Gastrocnemius medialis (tissue), 4 donors: ENCODE results near the gene SF3A1. TPM values are rescaled to one million over a fixed set of nuclear protein-coding genes. Genes with fewer than 3 reads are reported as not detected.

Source experiments
- ATAC-seq, 2 donors: fragments of 150-250 bp; one replicate each; pipeline ENCODE4 v1.9.1; 2016
- DNase-seq, 2 donors: peaks; one replicate each; pipeline ENCODE4 v3.0.0-alpha.2; 2019
- H3K27ac ChIP-seq, 4 donors: fragments of 200-600 bp; sonication (generic); 1 replicate in 1 of 4; 2 replicates in 3 of 4; pipeline ENCODE4 v1.5.1; 2016 to 2018; ENCODE audit warnings: mild to moderate bottlenecking in 2 of 4, moderate library complexity in 1 of 4
- H3K27me3 ChIP-seq, 3 donors: fragments of 200-600 bp; sonication (generic) in 2 of 3; 1 replicate in 1 of 3; 2 replicates in 2 of 3; pipeline versions ENCODE4 v1.5.1 to v1.6.0; 2016 to 2019; ENCODE audit warnings: mild to moderate bottlenecking in 1 of 3, moderate library complexity in 1 of 3
- H3K36me3 ChIP-seq, 2 donors: fragments of 200-600 bp; sonication (generic) in 1 of 2; one replicate each; pipeline ENCODE4 v1.5.1; 2017 to 2018
- H3K4me1 ChIP-seq, 2 donors: fragments of 200-600 bp; sonication (generic) in 1 of 2; one replicate each; pipeline ENCODE4 v1.5.1; 2016 to 2017; ENCODE audit warnings: mild to moderate bottlenecking in 2 of 2
- H3K4me3 ChIP-seq, 4 donors: fragments of 200-600 bp; sonication (generic) in 3 of 4; 1 replicate in 1 of 4; 2 replicates in 3 of 4; pipeline ENCODE4 v1.5.1; 2016 to 2019; ENCODE audit warnings: mild to moderate bottlenecking in 2 of 4
- H3K9me3 ChIP-seq, 3 donors: fragments of 200-600 bp; sonication (generic) in 2 of 3; 1 replicate in 1 of 3; 2 replicates in 2 of 3; pipeline ENCODE4 v1.5.1; 2016 to 2019
- POLR2A ChIP-seq, 2 donors: fragments of 450-650 bp; IDR thresholded peaks; one replicate each; pipeline ENCODE4 v1.6.1; 2017; ENCODE audit warnings: antibody characterized with exemption in 2 of 2, mild to moderate bottlenecking in 2 of 2, moderate library complexity in 2 of 2
- in situ Hi-C, 4 donors: fragments of 200-750 bp; cut with MboI; loops; one replicate each; pipeline versions ENCODE4 v1.15.0 to v1.8.0; 2017; ENCODE audit warnings: low sequenced_read_pairs in 4 of 4
- intact Hi-C: fragments of 100-400 bp; cut with DNase I; formaldehyde crosslinking; loops from one replicate; pipeline ENCODE4 v1.15.1; 2023; ENCODE audit warnings: low total_unique reads
- total RNA-seq, 4 donors: library from RNA; depleted of rRNA; stranded (reverse); fragments of >200 nt; gene quantifications; one replicate each; pipeline versions ENCODE4 v1.1.0 to v1.2.3, GENCODE V29; 2016
- TF ChIP-seq, protein P1 (sequence below), 5 experiments: fragments of 450-650 bp in 3 of 5; fragments of 200-600 bp in 2 of 5; sonication (generic) in 2 of 5; IDR thresholded peaks in 4 of 5; conservative IDR thresholded peaks in 1 of 5; 1 replicate in 4 of 5; 2 replicates in 1 of 5; pipeline ENCODE4 v1.5.1; 2016 to 2019; ENCODE audit warnings: antibody characterized with exemption in 5 of 5, mild to moderate bottlenecking in 3 of 5, moderate library complexity in 3 of 5

Gene SF3A1
- total RNA-seq, 4 donors from 2014 or later, result 36.0 to 145 (median 94.5) TPM

GRCh38 chr22:30365891-30366290, 9.2 kb upstream of the SF3A1 start:
- intact Hi-C loops (no loop called here), in situ Hi-C loops (loop anchor here in 1 of 4 donors (10.0 kb wide), 1 partner anchor 71 kb away; no protein-coding TSS in a partner anchor)
- ATAC-seq (no peak), DNase-seq (no peak)
- Histone ChIP-seq H3K27me3 (no peaks in the 10 kb centered on the region), H3K36me3 (no peaks in the 10 kb centered on the region), H3K9me3 (no peaks in the 10 kb centered on the region), H3K4me1 (no peaks in the 10 kb centered on the region), H3K4me3 (no peak overlapping the region), H3K27ac (no peak overlapping the region)
- no peak for TF ChIP-seq POLR2A (IDR thresholded peaks at IDR 0.05)
- TF ChIP-seq, protein P1, sequence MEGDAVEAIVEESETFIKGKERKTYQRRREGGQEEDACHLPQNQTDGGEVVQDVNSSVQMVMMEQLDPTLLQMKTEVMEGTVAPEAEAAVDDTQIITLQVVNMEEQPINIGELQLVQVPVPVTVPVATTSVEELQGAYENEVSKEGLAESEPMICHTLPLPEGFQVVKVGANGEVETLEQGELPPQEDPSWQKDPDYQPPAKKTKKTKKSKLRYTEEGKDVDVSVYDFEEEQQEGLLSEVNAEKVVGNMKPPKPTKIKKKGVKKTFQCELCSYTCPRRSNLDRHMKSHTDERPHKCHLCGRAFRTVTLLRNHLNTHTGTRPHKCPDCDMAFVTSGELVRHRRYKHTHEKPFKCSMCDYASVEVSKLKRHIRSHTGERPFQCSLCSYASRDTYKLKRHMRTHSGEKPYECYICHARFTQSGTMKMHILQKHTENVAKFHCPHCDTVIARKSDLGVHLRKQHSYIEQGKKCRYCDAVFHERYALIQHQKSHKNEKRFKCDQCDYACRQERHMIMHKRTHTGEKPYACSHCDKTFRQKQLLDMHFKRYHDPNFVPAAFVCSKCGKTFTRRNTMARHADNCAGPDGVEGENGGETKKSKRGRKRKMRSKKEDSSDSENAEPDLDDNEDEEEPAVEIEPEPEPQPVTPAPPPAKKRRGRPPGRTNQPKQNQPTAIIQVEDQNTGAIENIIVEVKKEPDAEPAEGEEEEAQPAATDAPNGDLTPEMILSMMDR (IDR thresholded peaks at IDR 0.05 in 4 of 5, conservative IDR thresholded peaks at IDR 0.05 in 1 of 5), result no peak

GRCh38 chr22:30362651-30363281, 6.1 kb upstream of the SF3A1 start:
- in situ Hi-C loops (loop anchor here in 1 of 4 donors (10.0 kb wide), 1 partner anchor 68 kb away; no protein-coding TSS in a partner anchor), intact Hi-C loops (no loop called here)
- Histone ChIP-seq H3K27me3 (no peaks in the 10 kb centered on the region), H3K4me3 (no peak overlapping the region), H3K9me3 (no peaks in the 10 kb centered on the region), H3K27ac (no peak overlapping the region), H3K4me1 (peaks cover 0 to under 1% of the 10 kb centered on the region in 2 donors), H3K36me3 (no peaks in the 10 kb centered on the region)
- no peak for ATAC-seq
- no peak for DNase-seq
- TF ChIP-seq, protein P1 (IDR thresholded peaks at IDR 0.05 in 4 of 5, conservative IDR thresholded peaks at IDR 0.05 in 1 of 5), result no peak
- TF ChIP-seq POLR2A (IDR thresholded peaks at IDR 0.05), result no peak

DNA sequence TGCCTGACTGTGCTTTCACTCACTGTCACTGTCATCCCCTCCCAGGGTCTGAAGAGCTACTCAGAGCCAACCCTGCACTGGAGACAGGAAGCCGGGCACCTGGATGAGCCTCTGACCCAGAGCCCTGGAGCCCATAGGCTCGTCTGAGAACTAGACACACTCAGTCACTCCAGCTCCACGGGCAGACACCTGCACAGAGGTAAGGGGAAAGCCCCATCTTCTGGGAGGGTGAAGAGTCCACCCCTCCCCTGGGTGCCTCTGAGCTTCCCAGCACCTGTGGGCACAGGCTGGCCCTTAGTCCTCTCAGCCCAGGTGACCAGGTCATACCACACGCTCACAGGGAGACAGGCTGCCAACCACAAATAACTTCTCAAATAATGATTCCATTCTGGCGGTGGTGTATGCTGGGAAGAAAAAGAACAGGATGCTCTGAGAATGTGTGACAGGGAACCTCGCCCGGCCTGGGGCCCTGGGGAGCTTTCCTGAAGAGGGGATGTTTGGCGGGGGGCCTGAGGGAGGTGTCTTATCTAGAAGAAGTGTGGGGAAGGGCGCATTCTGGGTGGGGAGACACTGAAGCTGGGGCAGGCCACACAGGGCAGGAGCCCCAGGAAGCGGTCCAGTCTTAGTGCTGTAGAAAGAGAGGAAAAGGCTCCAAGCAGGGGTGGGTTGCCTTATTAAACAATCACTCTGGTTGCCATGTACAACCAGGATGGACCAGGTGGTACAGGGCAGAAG, 5.4 kb upstream of the SF3A1 start:
- Histone ChIP-seq H3K9me3 (no peaks in the 10 kb centered on the region), H3K4me1 (peaks cover 3 to 7% of the 10 kb centered on the region in 2 donors), H3K4me3 (no peak overlapping the region), H3K27me3 (no peaks in the 10 kb centered on the region), H3K27ac (no peak overlapping the region), H3K36me3 (no peaks in the 10 kb centered on the region)
- ATAC-seq (no peak), DNase-seq (no peak)
- in situ Hi-C loops (loop anchor here in 1 of 4 donors (10.0 kb wide), 1 partner anchor 67 kb away; no protein-coding TSS in a partner anchor), intact Hi-C loops (no loop called here)
- TF ChIP-seq POLR2A (IDR thresholded peaks at IDR 0.05), result no peak
- TF ChIP-seq, protein P1 (IDR thresholded peaks at IDR 0.05 in 4 of 5, conservative IDR thresholded peaks at IDR 0.05 in 1 of 5), result no peak

DNA sequence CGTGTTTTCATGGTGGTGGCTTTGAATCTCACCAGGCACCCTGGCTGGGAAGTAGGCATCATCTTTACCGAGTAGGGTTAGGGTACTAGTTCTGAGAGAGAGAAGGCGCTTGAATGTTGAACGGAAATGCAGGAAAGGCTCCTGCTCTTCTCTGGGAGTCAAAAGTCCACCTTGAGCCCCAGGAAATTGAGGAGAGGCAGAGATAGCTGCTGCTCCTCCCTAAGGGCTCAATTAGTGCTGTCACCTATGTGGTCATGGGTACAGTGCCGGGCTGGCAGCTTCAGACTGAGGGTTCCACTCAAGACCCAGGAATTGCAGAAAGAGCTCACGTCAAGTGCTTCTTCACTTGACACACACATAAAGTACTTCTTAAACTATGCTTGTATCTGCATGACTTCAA, 1.8 kb upstream of the SF3A1 start:
- intact Hi-C loops, result no loop called here
- in situ Hi-C loops, result no loop called here
- no peak overlapping the region for H3K27ac ChIP-seq

More for the DNA sequence above, 1.8 kb upstream of the SF3A1 start:
- H3K4me3 ChIP-seq, result no peak overlapping the region
- no peaks in the 10 kb centered on the region for H3K36me3 ChIP-seq
- no peaks in the 10 kb centered on the region for H3K9me3 ChIP-seq
- H3K27me3 ChIP-seq, result no peaks in the 10 kb centered on the region
- peaks cover 23 to 32% of the 10 kb centered on the region in 2 donors for H3K4me1 ChIP-seq
- DNase-seq, result no peak
- no peak for ATAC-seq
- TF ChIP-seq POLR2A (IDR thresholded peaks at IDR 0.05), result no peak
- TF ChIP-seq, protein P1 (IDR thresholded peaks at IDR 0.05 in 4 of 5, conservative IDR thresholded peaks at IDR 0.05 in 1 of 5), result no peak
